GM12878 (cell line): Measurements from ENCODE around the gene TRIM74. TPM values are rescaled to one million over a fixed set of nuclear protein-coding genes. Genes with fewer than 3 reads are reported as not detected.
"Not testable (repeated sequence)": the region's sequence is repeated elsewhere in the genome, so short reads cannot be mapped to it uniquely, and the experiment has no call there.

ENCODE experiments used
- ATAC-seq: fragments of 200-7000 bp; cut with Tn5 transposase; 3 replicates; pipeline ENCODE4 v1.9.1; 2020; ENCODE audit warnings: mild to moderate bottlenecking, moderate library complexity
- BruUV-seq: library from RNA; stranded (reverse); fragments of 400-500 nt; replicated peaks from 2 replicates; lab custom pipeline; 2021; lab: Mats Ljungman, UMichigan
- CTCF ChIA-PET: fragments of 300-600 bp; sonication (Branson Sonifier 250); formaldehyde crosslinking; extraction: SDS; loops from one replicate; lab custom pipeline; 2021; ENCODE audit warnings: inconsistent platforms; lab: Yijun Ruan, JAX
- POLR2A ChIA-PET: fragments of 350-600 bp; formaldehyde crosslinking; extraction: SDS; loops from one replicate; lab custom pipeline; 2021; ENCODE audit warnings: inconsistent platforms; lab: Charles Lee
- RAD21 ChIA-PET: fragments of 300-600 bp; sonication (Branson Sonifier 250); formaldehyde crosslinking; loops from one replicate; lab custom pipeline; 2023; ENCODE audit warnings: antibody characterized with exemption; ENCODE audit not compliant: unreplicated experiment; lab: Charles Lee
- SMC1A ChIA-PET: fragments of 300-600 bp; sonication (Branson Sonifier 250); formaldehyde crosslinking; loops from one replicate; lab custom pipeline; 2023; ENCODE audit not compliant: unreplicated experiment, uncharacterized antibody; lab: Charles Lee
- DNase-seq: peaks from one replicate; pipeline ENCODE4 v3.0.0-alpha.2; 2011; ENCODE audit warnings: low read depth, low spot score
- FAIRE-seq: peaks from 3 replicates; lab custom pipeline; 2011; peaks lifted over from hg19 to GRCh38; lab: Jason Lieb, UNC
- H2AFZ ChIP-seq: 2 replicates; pipeline ENCODE4 v1.6.0; 2011; ENCODE audit warnings: low read depth, low read length, control low read depth; ENCODE audit not compliant: control insufficient read depth
- H3K27ac ChIP-seq: 2 replicates; pipeline ENCODE4 v1.5.1; 2011; ENCODE audit warnings: control low read depth; ENCODE audit not compliant: control insufficient read depth, insufficient read depth
- H3K27me3 ChIP-seq, 2 experiments: replicated peaks in 1 of 2; 2 replicates each; pipeline versions ENCODE4 v1.6.0 to v1.6.1; 2011; ENCODE audit warnings: low read length in 1 of 2; ENCODE audit not compliant: control insufficient read depth in 2 of 2, insufficient read depth in 2 of 2
- H3K36me3 ChIP-seq, 2 experiments: 2 replicates each; pipeline ENCODE4 v1.5.1; 2011; ENCODE audit warnings: low read length in 1 of 2; ENCODE audit not compliant: control insufficient read depth in 2 of 2, insufficient read depth in 2 of 2
- H3K4me1 ChIP-seq: 2 replicates; pipeline ENCODE4 v1.6.1; 2011; ENCODE audit warnings: mild to moderate bottlenecking, low read length, moderate library complexity, mixed read lengths; ENCODE audit not compliant: control insufficient read depth, insufficient read depth
- H3K4me2 ChIP-seq: 2 replicates; pipeline ENCODE4 v1.6.0; 2011; ENCODE audit warnings: control low read depth; ENCODE audit not compliant: control insufficient read depth, insufficient read depth
- H3K4me3 ChIP-seq: fragments of 200-600 bp; sonication (generic); 2 replicates; pipeline ENCODE4 v1.5.1; 2016
- H3K79me2 ChIP-seq: 2 replicates; pipeline ENCODE4 v1.6.0; 2011; ENCODE audit warnings: low read length; ENCODE audit not compliant: control insufficient read depth, insufficient read depth
- H3K9ac ChIP-seq: 2 replicates; pipeline ENCODE4 v1.8.0; 2011; ENCODE audit warnings: low read length, control low read depth, mixed read lengths; ENCODE audit not compliant: control insufficient read depth, insufficient read depth
- H3K9me3 ChIP-seq: replicated peaks from 3 replicates; pipeline ENCODE4 v1.5.1; 2011; ENCODE audit warnings: mild to moderate bottlenecking, low read length; ENCODE audit not compliant: control insufficient read depth, insufficient read depth
- H4K20me1 ChIP-seq: 2 replicates; pipeline ENCODE4 v1.6.0; 2011; ENCODE audit not compliant: control insufficient read depth, insufficient read depth
- WGBS: methylation state at CpG from one replicate; pipeline ENCODE4 v1.1.6; 2016; ENCODE audit warnings: low lambda C conversion rate; ENCODE audit not compliant: insufficient replicate concordance, insufficient coverage; ENCODE audit errors: missing lambda C conversion rate; 5-methylcytosine and 5-hydroxymethylcytosine counted together
- in situ Hi-C: fragments of 300-500 bp; cut with MboI; formaldehyde crosslinking; loops from 9 replicates; pipeline ENCODE4 v1.14.3; 2018; ENCODE audit warnings: mixed read lengths
- intact Hi-C: fragments of 100-400 bp; cut with micrococcal nuclease; formaldehyde crosslinking; loops from one replicate; pipeline ENCODE4 v1.14.2; 2022; ENCODE audit not compliant: unreplicated experiment
- polyA plus RNA-seq, 11 experiments: library from polyadenylated mRNA; depleted of rRNA in 4 of 11; unstranded in 6 of 11; stranded (reverse) in 5 of 11; fragments of >200 nt; fragmentation: Nextera tagmentation in 4 of 11; fragmentation: Illumina TruSeq in 1 of 11; extraction: Ambion mirVana in 4 of 11; extraction: Trizol in 1 of 11; gene quantifications; 1 replicate in 1 of 11; 2 replicates in 10 of 11; pipeline versions ENCODE4 v1.2.1 to v1.2.3, GENCODE V29; 2011 to 2016; ENCODE audit warnings: inconsistent platforms in 2 of 11, missing spikeins in 2 of 11, low read depth in 1 of 11
- total RNA-seq, 4 experiments: library from RNA; depleted of rRNA in 3 of 4; stranded (reverse); fragments of >200 nt in 3 of 4; fragmentation: Illumina TruSeq in 1 of 4; extraction: Trizol in 1 of 4; gene quantifications; 2 replicates each; pipeline versions ENCODE4 v1.2.1 to v1.2.3, GENCODE V29; 2013 to 2021

TRIM74 gene
- total and polyA plus RNA-seq, 10 of the 15 experiments (the other 5 are each of a cell fraction or from before 2014, with no cell fraction given) = 0.10 to 0.48 (median 0.21) TPM; not detected in 6

DNA sequence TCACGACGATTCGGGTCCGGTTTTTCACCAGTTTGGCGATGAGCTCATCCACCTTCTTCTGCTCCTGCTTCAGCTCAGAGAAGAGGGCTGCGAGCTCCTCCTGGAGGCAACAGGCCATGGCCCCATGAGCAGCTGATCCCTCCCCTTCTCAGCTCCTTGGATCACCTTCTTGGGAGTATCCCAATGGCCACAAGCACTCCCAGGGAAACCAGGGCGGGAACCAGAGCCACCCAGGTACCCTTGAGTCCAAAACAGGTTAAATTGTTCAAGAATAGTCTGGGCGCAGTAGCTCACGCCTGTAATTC is 8.0 kb downstream of the TRIM74 start:
- H3K27ac ChIP-seq, H3K9ac ChIP-seq, RAD21 ChIA-PET, H4K20me1 ChIP-seq, ATAC-seq, H3K4me2 ChIP-seq, H3K36me3 ChIP-seq, H3K9me3 ChIP-seq, DNase-seq, intact Hi-C loops, H3K4me1 ChIP-seq, in situ Hi-C loops, BruUV-seq, SMC1A ChIA-PET, H2AFZ ChIP-seq, FAIRE-seq, H3K79me2 ChIP-seq, POLR2A ChIA-PET, CTCF ChIA-PET, H3K27me3 ChIP-seq, H3K4me3 ChIP-seq: not testable (repeated sequence)
- no CpG with 5 or more reads among the region's 9 CpGs for WGBS

DNA sequence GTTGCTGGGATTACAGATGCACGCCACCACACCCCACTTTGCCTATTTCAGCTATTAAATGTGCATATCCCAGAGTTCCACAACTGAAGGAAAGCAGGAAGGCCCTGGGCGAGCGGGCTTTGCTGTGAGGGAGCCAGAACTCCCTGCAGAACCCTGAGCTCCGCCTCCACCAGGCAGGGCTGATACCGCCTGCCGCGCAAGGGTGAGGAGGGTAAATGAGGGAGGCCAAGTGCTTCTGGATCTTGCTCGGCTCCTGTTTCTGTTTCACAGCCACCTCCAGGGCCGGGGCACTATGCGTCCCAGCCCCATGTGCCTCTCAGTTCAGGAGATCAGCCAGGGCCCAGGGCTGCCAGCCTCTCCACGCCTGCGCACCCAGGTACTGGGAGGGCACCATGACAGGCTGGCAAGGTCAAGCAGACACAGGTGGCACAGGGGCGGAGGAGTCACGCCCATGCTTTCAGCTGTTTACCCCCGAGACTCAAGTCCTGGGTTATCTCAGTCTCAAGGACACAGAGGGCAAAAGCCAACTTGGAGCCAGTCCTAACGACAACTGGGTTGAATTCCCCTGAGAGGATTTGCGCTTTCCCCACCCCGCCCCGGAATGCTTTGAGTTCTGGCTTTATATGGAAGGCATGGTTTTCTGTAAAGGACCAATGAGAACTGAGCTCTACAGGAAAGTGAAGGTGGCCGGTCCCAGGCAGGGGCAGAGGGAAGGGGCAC is 8.5 kb downstream of the TRIM74 start:
- H3K27ac ChIP-seq, H3K36me3 ChIP-seq, intact Hi-C loops, POLR2A ChIA-PET, CTCF ChIA-PET, H3K9me3 ChIP-seq, FAIRE-seq, H4K20me1 ChIP-seq, H3K79me2 ChIP-seq, H3K9ac ChIP-seq, in situ Hi-C loops, RAD21 ChIA-PET, BruUV-seq, H2AFZ ChIP-seq, ATAC-seq, H3K4me2 ChIP-seq, SMC1A ChIA-PET, H3K27me3 ChIP-seq, H3K4me1 ChIP-seq, H3K4me3 ChIP-seq, DNase-seq: not testable (repeated sequence)
- WGBS = no CpG with 5 or more reads among the region's 20 CpGs

- SMC1A ChIA-PET, H4K20me1 ChIP-seq, POLR2A ChIA-PET, H3K36me3 ChIP-seq, BruUV-seq, H3K4me2 ChIP-seq, H3K27me3 ChIP-seq, RAD21 ChIA-PET, intact Hi-C loops, in situ Hi-C loops, FAIRE-seq, DNase-seq, H3K9ac ChIP-seq, H3K4me3 ChIP-seq, H3K9me3 ChIP-seq, H3K4me1 ChIP-seq, H3K27ac ChIP-seq, CTCF ChIA-PET, H3K79me2 ChIP-seq, H2AFZ ChIP-seq: not testable (repeated sequence)
- ATAC-seq = peak; percentile 35; the same call in 2 of the 3 replicates
- WGBS = 100% methylated on average over 4 of the region's 18 CpGs
Measured at GRCh38 chr7:72960029-72960428, 9.2 kb downstream of the TRIM74 start.

DNA sequence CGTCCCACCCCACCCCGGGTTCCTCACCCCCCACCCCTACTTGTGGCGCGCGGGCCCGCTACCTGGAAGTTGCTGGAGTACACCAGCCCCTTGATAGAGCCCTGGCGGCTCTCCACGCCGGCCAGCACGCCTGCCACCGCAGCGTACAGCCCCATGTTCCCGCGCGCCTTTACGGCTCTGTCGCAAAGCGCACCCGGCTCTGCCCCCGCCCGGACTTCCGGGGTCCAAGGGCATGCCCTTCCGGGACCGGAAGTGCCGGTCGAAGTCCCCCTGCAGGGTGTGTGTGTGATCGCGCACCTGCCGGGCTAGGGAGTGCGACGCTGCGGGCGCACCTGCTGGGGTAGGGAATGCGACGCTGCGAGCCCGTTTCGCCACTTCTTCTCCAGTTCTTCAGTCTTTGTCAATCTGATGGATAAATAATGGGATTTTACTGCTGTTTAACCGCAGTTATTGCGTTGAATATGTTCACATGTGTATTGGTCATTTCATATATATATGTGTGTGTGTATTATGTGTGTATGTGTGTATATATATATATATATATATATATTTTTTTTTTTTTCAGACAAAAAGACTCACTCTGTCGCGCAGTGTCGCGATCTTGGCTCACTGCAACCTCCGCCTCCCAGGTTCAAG is 14.6 kb downstream of the TRIM74 start:
- RAD21 ChIA-PET, BruUV-seq, in situ Hi-C loops, H3K27ac ChIP-seq, H3K79me2 ChIP-seq, CTCF ChIA-PET, H3K4me1 ChIP-seq, SMC1A ChIA-PET, H3K36me3 ChIP-seq, POLR2A ChIA-PET, H3K4me3 ChIP-seq, intact Hi-C loops, H3K9ac ChIP-seq, H3K4me2 ChIP-seq, DNase-seq, H2AFZ ChIP-seq, H3K27me3 ChIP-seq, H4K20me1 ChIP-seq, H3K9me3 ChIP-seq: not testable (repeated sequence)
- ATAC-seq (peak; percentile 94), FAIRE-seq (peak; percentile 49)
- 0% methylated on average over 2 of the region's 45 CpGs for WGBS
